Peyer's patch (tissue), 4 donors: ENCODE data around the gene SDF4.

ENCODE experiments used
- POLR2A ChIP-seq, 2 donors: fragments of 450-650 bp; IDR thresholded peaks; one replicate each; pipeline ENCODE4 v1.5.1; 2017; ENCODE audit warnings: antibody characterized with exemption in 2 of 2, mild to moderate bottlenecking in 2 of 2, moderate library complexity in 2 of 2
- TF ChIP-seq, protein P1 (sequence below), 6 experiments: fragments of 450-650 bp in 4 of 6; fragments of 200-600 bp in 2 of 6; sonication (generic) in 1 of 6; IDR thresholded peaks; one replicate each; pipeline ENCODE4 v1.5.1; 2017 to 2019; ENCODE audit warnings: antibody characterized with exemption in 6 of 6, mild to moderate bottlenecking in 3 of 6, moderate library complexity in 1 of 6

- no peak for TF ChIP-seq POLR2A (IDR thresholded peaks at IDR 0.05)
- TF ChIP-seq, protein P1, sequence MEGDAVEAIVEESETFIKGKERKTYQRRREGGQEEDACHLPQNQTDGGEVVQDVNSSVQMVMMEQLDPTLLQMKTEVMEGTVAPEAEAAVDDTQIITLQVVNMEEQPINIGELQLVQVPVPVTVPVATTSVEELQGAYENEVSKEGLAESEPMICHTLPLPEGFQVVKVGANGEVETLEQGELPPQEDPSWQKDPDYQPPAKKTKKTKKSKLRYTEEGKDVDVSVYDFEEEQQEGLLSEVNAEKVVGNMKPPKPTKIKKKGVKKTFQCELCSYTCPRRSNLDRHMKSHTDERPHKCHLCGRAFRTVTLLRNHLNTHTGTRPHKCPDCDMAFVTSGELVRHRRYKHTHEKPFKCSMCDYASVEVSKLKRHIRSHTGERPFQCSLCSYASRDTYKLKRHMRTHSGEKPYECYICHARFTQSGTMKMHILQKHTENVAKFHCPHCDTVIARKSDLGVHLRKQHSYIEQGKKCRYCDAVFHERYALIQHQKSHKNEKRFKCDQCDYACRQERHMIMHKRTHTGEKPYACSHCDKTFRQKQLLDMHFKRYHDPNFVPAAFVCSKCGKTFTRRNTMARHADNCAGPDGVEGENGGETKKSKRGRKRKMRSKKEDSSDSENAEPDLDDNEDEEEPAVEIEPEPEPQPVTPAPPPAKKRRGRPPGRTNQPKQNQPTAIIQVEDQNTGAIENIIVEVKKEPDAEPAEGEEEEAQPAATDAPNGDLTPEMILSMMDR (IDR thresholded peaks at IDR 0.05), result no peak
Measured at GRCh38 chr1:1260843-1261560, 29.2 kb upstream of the SDF4 start.
